B cell (primary cell): ENCODE data around the gene LILRA6. TPM values are rescaled to one million over a fixed set of nuclear protein-coding genes. Genes with fewer than 3 reads are reported as not detected.
A peak's percentile ranks its signal among the peaks of the same experiment; 100 is the strongest.

Experiments
- ATAC-seq: fragments of 200-7000 bp; cut with Tn5 transposase; one replicate; pipeline ENCODE4 v1.10.0; 2021; ENCODE audit warnings: low read depth, mild to moderate bottlenecking, moderate number of reproducible peaks, moderate library complexity
- CTCF ChIA-PET: fragments of 350-600 bp; sonication (Branson Sonifier 250); formaldehyde crosslinking; loops from one replicate; lab custom pipeline; 2021; ENCODE audit warnings: antibody characterized with exemption, inconsistent platforms; lab: Charles Lee
- POLR2A ChIA-PET: fragments of 350-600 bp; sonication (Branson Sonifier 250); formaldehyde crosslinking; loops from one replicate; lab custom pipeline; 2021; ENCODE audit warnings: antibody characterized with exemption; lab: Charles Lee
- DNase-seq: peaks from one replicate; pipeline ENCODE4 v3.0.0; 2013
- H2AFZ ChIP-seq: 2 replicates; pipeline ENCODE4 v1.6.1; 2012; ENCODE audit warnings: mild to moderate bottlenecking, low read depth, low read length; ENCODE audit not compliant: insufficient read depth, poor library complexity, severe bottlenecking
- H3K27ac ChIP-seq, 2 donors: 1 replicate in 1 of 2; 2 replicates in 1 of 2; pipeline ENCODE4 v1.5.1; 2012 to 2013; ENCODE audit warnings: low read length in 2 of 2, mild to moderate bottlenecking in 2 of 2, moderate library complexity in 1 of 2
- H3K27me3 ChIP-seq, 4 experiments: fragments of 200-600 bp in 1 of 4; sonication (generic) in 1 of 4; replicated peaks in 1 of 4; 1 replicate in 2 of 4; 2 replicates in 2 of 4; pipeline versions ENCODE4 v1.6.1 to v1.7.0; 2013 to 2016; ENCODE audit warnings: low read length in 3 of 4, mild to moderate bottlenecking in 2 of 4, mixed read lengths in 1 of 4, moderate library complexity in 1 of 4; ENCODE audit not compliant: insufficient read depth in 4 of 4, control insufficient read depth in 3 of 4; ENCODE audit errors: control extremely low read depth in 1 of 4
- H3K36me3 ChIP-seq, 2 experiments: replicated peaks in 1 of 2; 1 replicate in 1 of 2; 2 replicates in 1 of 2; pipeline versions ENCODE4 v1.6.1 to v1.7.1; 2013; ENCODE audit warnings: low read length in 1 of 2; ENCODE audit not compliant: insufficient read depth in 2 of 2, control insufficient read depth in 1 of 2; ENCODE audit errors: control extremely low read depth in 1 of 2, extremely low read depth in 1 of 2
- H3K4me1 ChIP-seq, 2 donors: fragments of 200-600 bp in 1 of 2; sonication (generic) in 1 of 2; 1 replicate in 1 of 2; 2 replicates in 1 of 2; pipeline versions ENCODE4 v1.5.1 to v1.6.1; 2013 to 2017; ENCODE audit warnings: low read length in 2 of 2; ENCODE audit not compliant: control insufficient read depth in 2 of 2, insufficient read depth in 2 of 2
- H3K4me2 ChIP-seq: replicated peaks from 2 replicates; pipeline ENCODE3; 2012; ENCODE audit warnings: mild to moderate bottlenecking, low read depth, low read length; ENCODE audit not compliant: poor library complexity, severe bottlenecking
- H3K4me3 ChIP-seq, 5 experiments: fragments of 200-600 bp in 1 of 5; sonication (generic) in 1 of 5; 1 replicate in 3 of 5; 2 replicates in 2 of 5; pipeline versions ENCODE4 v1.5.1 to v1.7.0; 2011 to 2016; ENCODE audit warnings: low read length in 4 of 5, mild to moderate bottlenecking in 4 of 5, low read depth in 2 of 5, control low read depth in 1 of 5, moderate library complexity in 1 of 5; ENCODE audit not compliant: insufficient read depth in 1 of 5; ENCODE audit errors: control extremely low read depth in 1 of 5, extremely low read depth in 1 of 5
- H3K79me2 ChIP-seq: fragments of 200-600 bp; sonication (generic); one replicate; pipeline ENCODE4 v1.6.0; 2016; ENCODE audit warnings: low read length; ENCODE audit not compliant: control insufficient read depth, insufficient read depth
- H3K9ac ChIP-seq: fragments of 200-600 bp; sonication (generic); 2 replicates; pipeline ENCODE4 v1.6.1; 2017; ENCODE audit warnings: mild to moderate bottlenecking, low read length, moderate library complexity
- H3K9me3 ChIP-seq, 3 donors: one replicate each; pipeline versions ENCODE4 v1.6.1 to v1.7.1; 2013; ENCODE audit warnings: low read length in 2 of 3; ENCODE audit not compliant: control insufficient read depth in 2 of 3, insufficient read depth in 1 of 3; ENCODE audit errors: control extremely low read depth in 1 of 3
- H4K20me1 ChIP-seq: 2 replicates; pipeline ENCODE4 v1.6.0; 2012; ENCODE audit warnings: mild to moderate bottlenecking, low read length; ENCODE audit not compliant: insufficient read depth, control insufficient read depth, poor library complexity, severe bottlenecking
- H3K27ac Mint-ChIP-seq: one replicate; pipeline ENCODE4 v1.8.0; 2021; ENCODE audit warnings: mixed read lengths
- H3K27me3 Mint-ChIP-seq: one replicate; pipeline ENCODE4 v1.8.0; 2021; ENCODE audit warnings: mixed read lengths
- H3K4me1 Mint-ChIP-seq: one replicate; pipeline ENCODE4 v1.8.0; 2021; ENCODE audit warnings: mixed read lengths
- H3K4me3 Mint-ChIP-seq: one replicate; pipeline ENCODE4 v1.8.0; 2021; ENCODE audit warnings: mixed read lengths
- H3K9me3 Mint-ChIP-seq: one replicate; pipeline ENCODE4 v1.8.0; 2022; ENCODE audit warnings: mixed read lengths; ENCODE audit not compliant: insufficient read depth
- CTCF ChIP-seq: fragments of 200-600 bp; IDR thresholded peaks from one replicate; pipeline ENCODE4 v1.8.0; 2022; ENCODE audit warnings: antibody characterized with exemption, mild to moderate bottlenecking
- EZH2 ChIP-seq: IDR thresholded peaks from 2 replicates; pipeline ENCODE4 v1.6.1; 2012; ENCODE audit warnings: borderline replicate concordance, low read depth, mild to moderate bottlenecking, moderate library complexity, low read length; ENCODE audit not compliant: insufficient read depth, poor library complexity, severe bottlenecking
- WGBS: methylation state at CpG from one replicate; pipeline ENCODE4 v1.1.5; 2013; ENCODE audit warnings: missing lambda C conversion rate; ENCODE audit not compliant: insufficient coverage; 5-methylcytosine and 5-hydroxymethylcytosine counted together
- intact Hi-C: fragments of 100-400 bp; cut with micrococcal nuclease; formaldehyde crosslinking; loops from one replicate; pipeline ENCODE4 v1.10.0; 2022
- polyA plus RNA-seq: library from polyadenylated mRNA; depleted of rRNA; stranded (reverse); fragments of >200 nt; gene quantifications from 2 replicates; pipeline ENCODE4 v1.2.3, GENCODE V29; 2012
- small RNA-seq: library from RNA; depleted of rRNA; stranded (forward); fragments of <200 nt; gene quantifications from one replicate; pipeline ENCODE3, GENCODE V24; 2012; ENCODE audit warnings: low replicate concordance, low read depth; ENCODE audit not compliant: insufficient read length
- total RNA-seq, 2 donors: library from RNA; stranded (reverse); fragments of 120-200 nt in 1 of 2; gene quantifications; 1 replicate in 1 of 2; 2 replicates in 1 of 2; pipeline versions ENCODE4 v1.2.3 to v1.2.4, GENCODE V29; 2013 to 2022

The LILRA6 gene
- total and polyA plus RNA-seq, 2 donors (not counting 1 experiment from before 2014, with no cell fraction given) = 0.66 TPM; not detected in 1

- Histone ChIP-seq H3K27ac (peak overlapping the region in 1 of 2 donors; percentile 99), H3K27me3 (no peaks in the 10 kb centered on the region), H3K79me2 (peaks cover 17% of the 10 kb centered on the region), H3K4me3 (peak overlapping the region; percentile 3 to 87 (median 81)), H2AFZ (peak overlapping the region; percentile 80), H3K36me3 (peaks cover 0 to 7% of the 10 kb centered on the region in 2 experiments), H3K4me2 (peak overlapping the region; percentile 99), H3K9ac (peak overlapping the region; percentile 83), H4K20me1 (peaks cover 19% of the 10 kb centered on the region), H3K9me3 (no peaks in the 10 kb centered on the region), H3K4me1 (peaks cover 18 to 22% of the 10 kb centered on the region in 2 donors)
- WGBS = 15% methylated on average over 7 of the region's 12 CpGs
- intact Hi-C loops = loop anchor here (2.0 to 5.0 kb wide), 2 partner anchors 20 to 44 kb away; no protein-coding TSS in a partner anchor
- POLR2A ChIA-PET = interaction anchor here (1.0 to 4.5 kb wide), 7 partner anchors 13 to 51 kb away, joined by 3 to 73 read pairs (median 8); partner anchors contain the start of genes CNOT3, LENG1, RPS9 and TMC4
- CTCF ChIA-PET = interaction anchor here (1.1 to 4.7 kb wide), 7 partner anchors 12 to 134 kb away, joined by 3 to 50 read pairs (median 8); partner anchors contain the start of genes LENG1, RPS9 and TMC4
- Mint-ChIP-seq H3K27ac (peak overlapping the region; percentile 38), H3K4me3 (peak overlapping the region; percentile 94), H3K27me3 (no peaks in the 10 kb centered on the region), H3K4me1 (peaks cover 32% of the 10 kb centered on the region), H3K9me3 (no peaks in the 10 kb centered on the region)
- DNase-seq (peak; percentile 50), ATAC-seq (no peak)
- no peak for TF ChIP-seq EZH2
Measured at GRCh38 chr19:54188215-54188871, 54.2 kb downstream of the LILRA6 start.

- Mint-ChIP-seq H3K9me3 (no peaks in the 10 kb centered on the region), H3K27ac (no peak overlapping the region), H3K27me3 (no peaks in the 10 kb centered on the region), H3K4me3 (peak overlapping the region; percentile 77), H3K4me1 (peaks cover 22% of the 10 kb centered on the region)
- no peak overlapping the region for H3K27ac ChIP-seq
- no peak overlapping the region for H2AFZ ChIP-seq
- TF ChIP-seq EZH2 (no peak), CTCF (no peak)
- 98% methylated on average over 6 of the region's 11 CpGs for WGBS
- CTCF ChIA-PET = interaction anchor here (0.7 to 0.8 kb wide), 2 partner anchors 11 to 21 kb away, joined by 3 read pairs; no protein-coding TSS in a partner anchor
- no peak overlapping the region for H3K4me2 ChIP-seq
- peaks cover 5% of the 10 kb centered on the region for H3K79me2 ChIP-seq
- H3K27me3 ChIP-seq = no peaks in the 10 kb centered on the region
- no peak overlapping the region for H3K4me3 ChIP-seq
- intact Hi-C loops = loop anchor here (5.0 kb wide), 1 partner anchor 45 kb away; no protein-coding TSS in a partner anchor
- peaks cover 16 to 17% of the 10 kb centered on the region in 2 donors for H3K4me1 ChIP-seq
- DNase-seq (peak; percentile 21), ATAC-seq (no peak)
- H3K9me3 ChIP-seq = no peaks in the 10 kb centered on the region
- peaks cover 0 to 3% of the 10 kb centered on the region in 2 experiments for H3K36me3 ChIP-seq
- peaks cover 17% of the 10 kb centered on the region for H4K20me1 ChIP-seq
- H3K9ac ChIP-seq = no peak overlapping the region
- POLR2A ChIA-PET = no interaction called here
Measured at GRCh38 chr19:54186934-54187381, 55.6 kb downstream of the LILRA6 start.

Small RNAs within 50 kb of the gene (small RNA-seq; reads per million reads assigned to genes)
- gene MIR4752 (not detected), gene RNU6-1307P (not detected)

Other genes starting within 250 kb of the LILRA6 start
- not detected in 2 replicates for gene VSTM1, start 178.9 kb downstream of the LILRA6 start, total RNA-seq
- gene VSTM1, start 178.9 kb downstream of the LILRA6 start, polyA plus RNA-seq = 0.58 and 0.82 TPM in 2 replicates
- gene TARM1, start 161.4 kb downstream of the LILRA6 start, total RNA-seq = not detected in 2 replicates
- gene TARM1, start 161.4 kb downstream of the LILRA6 start, polyA plus RNA-seq = not detected in 2 replicates
- not detected in 2 replicates for gene OSCAR, start 142.0 kb downstream of the LILRA6 start, total RNA-seq
- 1.1 and 1.7 TPM in 2 replicates for gene OSCAR, start 142.0 kb downstream of the LILRA6 start, polyA plus RNA-seq
- gene NDUFA3, start 139.9 kb downstream of the LILRA6 start, total RNA-seq = 91.8 and 94.4 TPM in 2 replicates
- 46.6 and 55.4 TPM in 2 replicates for gene NDUFA3, start 139.9 kb downstream of the LILRA6 start, polyA plus RNA-seq
- 10.4 and 12.7 TPM in 2 replicates for gene TFPT, start 127.1 kb downstream of the LILRA6 start, total RNA-seq
- gene TFPT, start 127.1 kb downstream of the LILRA6 start, polyA plus RNA-seq = 8.4 and 8.7 TPM in 2 replicates
- gene PRPF31, start 127.0 kb downstream of the LILRA6 start, total RNA-seq = 65.4 and 66.2 TPM in 2 replicates
- 61.2 and 62.4 TPM in 2 replicates for gene PRPF31, start 127.0 kb downstream of the LILRA6 start, polyA plus RNA-seq
- 71.0 and 82.1 TPM in 2 replicates for gene CNOT3, start 105.0 kb downstream of the LILRA6 start, total RNA-seq
- gene CNOT3, start 105.0 kb downstream of the LILRA6 start, polyA plus RNA-seq = 28.1 and 28.5 TPM in 2 replicates
- gene LENG1, start 83.1 kb downstream of the LILRA6 start, total RNA-seq = 13.7 and 16.5 TPM in 2 replicates
- 9.0 and 9.2 TPM in 2 replicates for gene LENG1, start 83.1 kb downstream of the LILRA6 start, polyA plus RNA-seq
- gene TMC4, start 69.6 kb downstream of the LILRA6 start, total RNA-seq = not detected in 2 replicates
- gene TMC4, start 69.6 kb downstream of the LILRA6 start, polyA plus RNA-seq = not detected in 2 replicates
- 34.8 and 37.8 TPM in 2 replicates for gene MBOAT7, start 53.2 kb downstream of the LILRA6 start, total RNA-seq
- gene MBOAT7, start 53.2 kb downstream of the LILRA6 start, polyA plus RNA-seq = 18.6 and 22.3 TPM in 2 replicates
- gene TSEN34, start 51.5 kb downstream of the LILRA6 start, total RNA-seq = 23.5 and 25.1 TPM in 2 replicates
- gene TSEN34, start 51.5 kb downstream of the LILRA6 start, polyA plus RNA-seq = 17.6 and 18.2 TPM in 2 replicates
- 1,512 and 1,603 TPM in 2 replicates for gene RPS9, start 41.9 kb downstream of the LILRA6 start, total RNA-seq
- gene RPS9, start 41.9 kb downstream of the LILRA6 start, polyA plus RNA-seq = 3,492 and 3,905 TPM in 2 replicates
- gene LILRB3, start 19.8 kb downstream of the LILRA6 start, total RNA-seq = 0.25 and 0.34 TPM in 2 replicates
- gene LILRB3, start 19.8 kb downstream of the LILRA6 start, polyA plus RNA-seq = 1.0 and 2.3 TPM in 2 replicates
- 0.05 and 0.17 TPM in 2 replicates for gene LILRB5, start 14.5 kb upstream of the LILRA6 start, total RNA-seq
- gene LILRB5, start 14.5 kb upstream of the LILRA6 start, polyA plus RNA-seq = not detected in 2 replicates
- 8.3 and 9.2 TPM in 2 replicates for gene LILRB2, start 38.3 kb upstream of the LILRA6 start, total RNA-seq
- gene LILRB2, start 38.3 kb upstream of the LILRA6 start, polyA plus RNA-seq = 7.5 and 12.4 TPM in 2 replicates
- 0.46 TPM in 1 of 2 replicates, not detected in the other for gene LILRA5, start 70.4 kb upstream of the LILRA6 start, total RNA-seq
- 1.3 and 1.8 TPM in 2 replicates for gene LILRA5, start 70.4 kb upstream of the LILRA6 start, polyA plus RNA-seq
- gene LILRA4, start 96.4 kb upstream of the LILRA6 start, total RNA-seq = 10.1 and 10.4 TPM in 2 replicates
- 7.2 TPM in 2 replicates for gene LILRA4, start 96.4 kb upstream of the LILRA6 start, polyA plus RNA-seq
- gene LAIR1, start 122.1 kb upstream of the LILRA6 start, total RNA-seq = 40.2 and 41.5 TPM in 2 replicates
- 173 and 191 TPM in 2 replicates for gene LAIR1, start 122.1 kb upstream of the LILRA6 start, polyA plus RNA-seq
- gene TTYH1, start 172.7 kb upstream of the LILRA6 start, total RNA-seq = not detected in 2 replicates
- not detected in 2 replicates for gene TTYH1, start 172.7 kb upstream of the LILRA6 start, polyA plus RNA-seq
- 668 and 687 TPM in 2 replicates for gene LENG8, start 206.4 kb upstream of the LILRA6 start, total RNA-seq
- 372 and 753 TPM in 2 replicates for gene LENG8, start 206.4 kb upstream of the LILRA6 start, polyA plus RNA-seq
- gene LENG9, start 221.0 kb upstream of the LILRA6 start, total RNA-seq = 6.6 and 6.9 TPM in 2 replicates
- 2.9 and 4.6 TPM in 2 replicates for gene LENG9, start 221.0 kb upstream of the LILRA6 start, polyA plus RNA-seq
- not detected in 2 replicates for gene CDC42EP5, start 230.5 kb upstream of the LILRA6 start, total RNA-seq
- not detected in 2 replicates for gene CDC42EP5, start 230.5 kb upstream of the LILRA6 start, polyA plus RNA-seq